Measurements from ENCODE around the gene PRR23B.

PRR23B gene

DNA sequence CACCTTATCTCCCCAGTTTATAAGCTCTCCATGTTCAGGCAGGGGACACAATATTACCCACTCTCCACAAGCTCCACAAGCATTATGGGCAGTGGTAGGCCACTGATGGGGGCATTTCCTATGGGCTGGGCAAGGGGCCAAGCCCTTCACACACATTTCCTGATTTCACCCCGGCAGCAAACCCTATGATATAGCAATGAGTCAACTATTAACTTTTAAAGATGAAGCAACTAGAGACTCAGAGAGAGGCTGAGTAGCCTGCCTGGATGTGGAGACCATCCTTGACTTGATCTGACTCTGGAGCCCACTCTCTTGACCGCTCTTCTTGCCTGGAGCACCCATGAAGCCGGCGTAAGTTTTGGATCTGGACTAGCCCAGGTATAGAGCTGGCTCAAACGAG is 46.3 kb downstream of the PRR23B start:
- peaks cover 0 to 12% of the 10 kb centered on the region in 2 donors for H3K27me3 ChIP-seq (ENCODE audit: control insufficient read depth in 1 of 2, insufficient read depth in 2 of 2, low read length in 2 of 2)
- no peak overlapping the region for H3K27ac ChIP-seq (ENCODE audit: low read depth, low read length)
- H3K36me3 ChIP-seq (ENCODE audit: control insufficient read depth in 1 of 2, insufficient read depth in 2 of 2, low read length in 2 of 2), result no peaks in the 10 kb centered on the region
- H3K9ac ChIP-seq (ENCODE audit: low read depth in 1 of 2, low read length in 2 of 2), result no peak overlapping the region
- no peaks in the 10 kb centered on the region for H3K4me1 ChIP-seq (ENCODE audit: control insufficient read depth in 1 of 2, insufficient read depth in 2 of 2, low read length in 2 of 2)
- no peaks in the 10 kb centered on the region for H3K9me3 ChIP-seq (ENCODE audit: control insufficient read depth in 1 of 2, low read length in 2 of 2)
- H3K4me3 ChIP-seq (ENCODE audit: low read depth in 1 of 2, low read length in 2 of 2), result no peak overlapping the region

DNA sequence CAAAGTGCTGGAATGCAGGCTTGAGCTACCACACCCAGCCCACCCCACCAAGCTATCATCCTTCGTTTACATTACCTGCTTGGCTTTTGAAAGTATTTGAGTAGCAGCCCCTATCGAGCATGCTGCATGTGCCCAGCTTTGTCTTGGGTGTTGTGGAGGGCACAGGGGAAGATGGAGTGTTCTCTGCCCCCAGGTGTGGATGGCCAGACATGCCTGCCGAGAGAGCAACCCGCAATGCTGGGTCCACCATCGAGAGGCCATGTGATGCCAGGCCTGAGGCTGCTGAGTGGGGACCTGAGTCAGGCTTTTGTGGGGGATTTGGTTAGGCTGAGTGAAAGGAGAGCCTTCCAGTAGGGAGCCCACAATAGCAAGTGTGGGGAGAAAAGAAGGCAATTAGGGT is 47.8 kb downstream of the PRR23B start:
- H3K36me3 ChIP-seq (ENCODE audit: control insufficient read depth in 1 of 2, insufficient read depth in 2 of 2, low read length in 2 of 2), result no peaks in the 10 kb centered on the region
- no peak overlapping the region for H3K9ac ChIP-seq (ENCODE audit: low read depth in 1 of 2, low read length in 2 of 2)
- H3K27me3 ChIP-seq (ENCODE audit: control insufficient read depth in 1 of 2, insufficient read depth in 2 of 2, low read length in 2 of 2), result peaks cover 0 to 12% of the 10 kb centered on the region in 2 donors
- H3K27ac ChIP-seq (ENCODE audit: low read depth, low read length), result no peak overlapping the region
- H3K9me3 ChIP-seq (ENCODE audit: control insufficient read depth in 1 of 2, low read length in 2 of 2), result no peaks in the 10 kb centered on the region
- no peaks in the 10 kb centered on the region for H3K4me1 ChIP-seq (ENCODE audit: control insufficient read depth in 1 of 2, insufficient read depth in 2 of 2, low read length in 2 of 2)
- H3K4me3 ChIP-seq (ENCODE audit: low read depth in 1 of 2, low read length in 2 of 2), result no peak overlapping the region

DNA sequence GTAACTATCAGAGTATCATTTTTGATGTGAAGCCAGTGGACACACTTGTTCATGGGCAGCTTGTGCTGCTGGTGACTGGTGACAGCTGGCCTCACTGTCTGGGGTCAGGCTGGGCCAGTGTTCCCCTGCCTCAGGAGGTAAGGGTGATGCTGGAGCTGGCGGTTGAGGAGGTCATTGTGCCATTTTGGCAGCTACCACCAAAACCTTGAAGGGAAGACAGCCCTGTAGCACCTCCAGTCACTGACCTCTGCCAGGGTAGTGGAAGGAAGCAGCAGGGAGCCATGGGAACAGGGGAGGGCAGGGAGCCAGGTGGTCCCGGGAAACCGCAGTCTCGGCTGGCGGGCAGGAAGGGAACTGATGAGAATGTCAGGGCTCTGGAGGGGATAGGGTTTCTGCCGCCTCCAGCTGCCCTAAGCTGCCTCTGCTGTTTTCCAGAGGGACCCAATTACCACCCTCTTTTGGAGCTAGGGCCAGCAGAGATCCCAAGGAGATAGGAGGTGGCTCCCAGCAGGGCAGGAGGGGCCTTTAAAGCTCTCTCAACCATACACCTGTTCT is 48.9 kb downstream of the PRR23B start:
- no peak overlapping the region for H3K27ac ChIP-seq (ENCODE audit: low read depth, low read length)
- no peak overlapping the region for H3K4me3 ChIP-seq (ENCODE audit: low read depth in 1 of 2, low read length in 2 of 2)
- no peaks in the 10 kb centered on the region for H3K9me3 ChIP-seq (ENCODE audit: control insufficient read depth in 1 of 2, low read length in 2 of 2)
- no peaks in the 10 kb centered on the region for H3K4me1 ChIP-seq (ENCODE audit: control insufficient read depth in 1 of 2, insufficient read depth in 2 of 2, low read length in 2 of 2)
- H3K36me3 ChIP-seq (ENCODE audit: control insufficient read depth in 1 of 2, insufficient read depth in 2 of 2, low read length in 2 of 2), result no peaks in the 10 kb centered on the region
- peaks cover 0 to 12% of the 10 kb centered on the region in 2 donors for H3K27me3 ChIP-seq (ENCODE audit: control insufficient read depth in 1 of 2, insufficient read depth in 2 of 2, low read length in 2 of 2)
- H3K9ac ChIP-seq (ENCODE audit: low read depth in 1 of 2, low read length in 2 of 2), result no peak overlapping the region

All from duodenal mucosa (tissue), 2 donors.